Erythroblast (primary cell): ENCODE data around the gene LILRB5.
"Not testable (repeated sequence)": the region's sequence is repeated elsewhere in the genome, so short reads cannot be mapped to it uniquely, and the experiment has no call there.

Experiments used
- GATA1 ChIP-seq: IDR thresholded peaks from 2 replicates; pipeline ENCODE4 v1.6.1; 2011; ENCODE audit warnings: low read depth, mild to moderate bottlenecking, control low read depth, low read length, moderate library complexity
- POLR2A ChIP-seq: IDR thresholded peaks from 2 replicates; pipeline ENCODE4 v1.6.1; 2011; ENCODE audit warnings: mild to moderate bottlenecking, low read length

- TF ChIP-seq POLR2A, GATA1: not testable (repeated sequence)
These were observed 32.1 kb upstream of the LILRB5 start for GRCh38 chr19:54289160-54289559.
